IPS-11a (cell line): ENCODE data around the gene LIMK2.
A peak's percentile ranks its signal among the peaks of the same experiment; 100 is the strongest.
"Not testable (repeated sequence)": the region's sequence is repeated elsewhere in the genome, so short reads cannot be mapped to it uniquely, and the experiment has no call there.

Experiments
- H3K4me3 ChIP-seq: one replicate; pipeline ENCODE4 v1.5.1; 2013; ENCODE audit warnings: low read depth, low read length, control low read depth

LIMK2 gene

DNA sequence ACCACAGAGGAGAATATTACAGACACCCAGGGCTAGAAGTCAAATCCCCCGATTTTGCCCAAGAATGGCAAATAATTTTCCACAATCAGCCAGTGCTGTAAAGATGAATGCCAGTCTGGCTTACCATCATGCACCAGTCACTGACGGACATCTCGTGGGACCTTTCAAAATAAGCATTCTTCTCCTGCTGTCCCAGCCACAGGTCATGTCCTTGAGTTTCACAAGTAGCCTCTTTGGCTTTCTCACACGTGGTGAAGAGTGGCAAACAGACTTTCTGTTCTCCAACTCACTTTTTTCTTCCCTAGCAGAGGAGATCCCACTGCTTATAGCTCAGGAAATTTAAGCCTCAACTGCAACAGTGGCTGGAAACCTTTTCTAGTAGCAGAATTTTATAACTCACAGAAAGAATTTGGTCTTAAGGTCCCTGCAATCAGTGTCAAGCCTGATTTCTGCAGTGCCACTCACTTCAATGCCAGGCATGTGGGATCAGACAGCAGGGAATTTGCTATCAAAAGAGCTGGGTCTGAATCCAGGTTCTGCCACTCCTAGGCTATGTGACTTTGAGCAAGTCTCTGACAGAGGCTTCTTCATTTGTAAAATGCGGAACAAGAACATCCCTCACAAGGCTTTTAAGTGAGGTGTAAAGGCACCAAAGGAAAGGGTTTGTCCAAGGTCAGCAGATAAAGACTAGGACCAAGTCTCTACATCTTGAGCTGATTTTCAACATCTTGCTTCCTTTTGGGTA, 76.6 kb downstream of the LIMK2 start:
- H3K4me3 ChIP-seq: no peak overlapping the region

GRCh38 chr22:31289344-31289743, 77.2 kb downstream of the LIMK2 start:
- H3K4me3 ChIP-seq: no peak overlapping the region

DNA sequence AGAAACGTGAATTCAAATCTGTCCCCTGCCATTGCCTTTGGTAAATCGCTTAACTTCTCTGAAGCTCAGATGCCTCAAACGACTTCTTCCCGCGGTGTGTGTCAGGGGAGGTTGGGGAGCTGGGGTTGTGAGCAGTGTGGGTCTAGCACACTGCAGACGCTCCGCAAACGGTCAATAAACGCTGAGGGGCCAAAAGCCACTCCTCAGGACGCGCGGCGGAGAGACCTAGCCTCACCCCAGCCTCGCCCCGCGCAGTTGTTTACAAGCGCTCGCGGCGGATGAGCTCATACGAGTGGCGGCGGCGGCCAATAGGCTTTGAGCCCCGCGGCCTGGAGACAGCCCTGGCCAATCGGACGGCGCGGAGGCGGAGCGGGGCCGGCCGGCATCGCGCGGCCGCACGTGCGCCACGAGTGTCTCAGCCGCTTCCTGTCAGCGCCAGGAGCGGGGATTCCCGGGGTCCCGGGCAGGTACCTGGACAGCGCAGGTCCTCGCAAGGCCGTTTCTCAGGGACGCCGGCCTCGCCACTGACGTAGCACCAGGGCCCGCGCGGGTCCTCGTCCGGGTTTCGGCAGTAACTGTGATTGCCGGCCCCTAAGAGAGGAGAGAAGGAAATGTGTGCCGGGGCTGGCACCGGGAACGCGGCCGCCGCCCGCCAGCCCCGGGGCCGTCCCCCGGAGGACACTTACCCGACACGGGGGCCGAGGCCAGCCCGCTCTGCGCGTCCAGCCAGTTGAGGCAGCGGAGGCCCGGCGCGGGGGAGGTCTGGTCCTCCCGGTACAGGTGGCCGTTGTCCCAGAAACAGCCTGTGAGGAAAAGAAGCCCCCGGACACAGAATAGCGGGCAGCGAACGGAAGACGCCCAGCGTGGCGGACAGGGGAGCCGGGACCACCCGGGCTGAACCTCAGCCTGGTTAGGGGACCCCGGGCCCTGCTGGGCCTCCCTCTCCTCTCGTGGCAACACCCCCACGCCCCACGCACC, 78.7 kb downstream of the LIMK2 start:
- H3K4me3 ChIP-seq: peak overlapping the region; percentile 41

- H3K4me3 ChIP-seq: peak overlapping the region; percentile 30
Measured at GRCh38 chr22:31291481-31292235, 79.6 kb downstream of the LIMK2 start.

DNA sequence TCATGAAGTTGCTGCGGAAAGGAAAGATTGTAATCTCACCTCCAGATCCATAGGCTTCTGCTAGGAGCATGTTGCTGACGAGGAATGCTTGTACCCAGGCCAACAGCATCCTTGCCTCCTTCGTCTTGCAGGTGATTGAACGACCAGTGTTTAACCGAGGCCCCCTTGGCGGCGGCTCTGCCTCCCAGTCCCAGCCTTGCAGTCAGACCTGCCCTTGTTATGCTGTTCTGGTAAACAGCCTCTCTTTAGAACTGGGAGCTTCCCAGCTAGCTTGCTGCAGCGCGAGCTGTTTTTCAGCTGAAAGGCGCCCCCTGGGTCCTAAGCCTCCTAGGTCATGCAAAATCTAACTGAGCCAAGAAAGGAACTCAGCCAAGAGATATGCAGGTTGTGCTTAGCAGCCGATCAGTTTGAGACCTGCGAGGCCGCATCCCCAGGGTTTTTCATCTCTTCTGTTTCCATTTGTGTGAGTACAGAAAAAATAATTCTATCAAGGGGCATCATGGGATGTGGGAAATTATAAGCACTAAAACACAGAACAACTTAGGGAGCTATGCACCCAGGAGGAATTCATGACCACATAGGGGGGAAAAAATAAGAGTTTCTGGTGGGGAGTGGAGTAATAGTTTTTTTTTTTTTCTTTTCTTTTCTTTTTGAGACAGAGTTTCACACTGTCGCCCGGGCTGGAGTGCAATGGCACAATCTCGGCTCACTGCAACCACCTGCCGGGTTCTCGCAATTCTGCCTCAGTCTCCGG, 80.3 kb downstream of the LIMK2 start, which contains the start of gene PIK3IP1:
PIK3IP1 (minus strand) TSS at position 253 of the 754 bp plus-strand sequence; CDS start at position 109, 144 bp downstream.
- peak within 1 kb of the TSS; percentile 30 for H3K4me3 ChIP-seq

GRCh38 chr22:31295360-31295759, 83.3 kb downstream of the LIMK2 start:
- no peak overlapping the region for H3K4me3 ChIP-seq

DNA sequence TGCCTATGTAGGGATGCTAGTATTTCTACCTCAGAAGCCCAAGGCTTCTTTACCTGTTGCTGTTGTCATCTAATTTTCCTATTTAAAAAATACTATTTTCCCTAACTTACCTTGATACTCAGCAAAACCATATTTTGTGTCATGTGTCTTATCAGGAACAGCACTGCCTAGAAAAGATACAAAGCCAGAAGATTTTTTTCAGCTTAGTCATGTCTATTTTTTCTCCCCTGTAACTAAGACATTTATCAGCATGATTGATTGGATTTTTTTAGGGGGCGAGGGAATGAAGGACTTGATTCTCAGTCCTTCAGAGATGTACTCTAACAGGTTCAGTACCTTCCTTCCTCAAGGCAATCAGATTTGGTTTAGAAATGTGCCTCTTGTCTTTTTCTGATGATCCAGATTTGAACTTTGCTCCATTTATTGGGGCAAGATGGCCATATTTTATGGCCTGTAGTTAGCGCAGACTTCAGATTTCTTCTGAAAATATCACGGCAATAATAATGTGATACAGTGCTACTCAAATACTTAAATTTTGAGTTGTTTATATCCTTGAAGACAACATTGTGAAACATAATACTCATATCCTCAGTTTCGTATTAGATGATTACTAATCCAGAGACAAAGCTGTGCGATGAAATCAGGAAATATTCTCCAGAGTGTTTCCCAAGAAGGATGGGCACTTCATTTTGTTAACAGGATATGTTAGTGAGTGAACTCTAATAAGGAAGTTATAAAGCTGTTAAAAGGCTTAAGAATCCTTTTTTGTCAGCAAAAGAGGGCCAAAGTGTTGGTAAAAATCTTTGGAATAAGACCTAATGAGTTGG, 83.9 kb downstream of the LIMK2 start:
- no peak overlapping the region for H3K4me3 ChIP-seq

GRCh38 chr22:31300896-31301295, 88.8 kb downstream of the LIMK2 start:
- H3K4me3 ChIP-seq: no peak overlapping the region

- H3K4me3 ChIP-seq: no peak overlapping the region
Measured at GRCh38 chr22:31302006-31302405, 89.9 kb downstream of the LIMK2 start.

DNA sequence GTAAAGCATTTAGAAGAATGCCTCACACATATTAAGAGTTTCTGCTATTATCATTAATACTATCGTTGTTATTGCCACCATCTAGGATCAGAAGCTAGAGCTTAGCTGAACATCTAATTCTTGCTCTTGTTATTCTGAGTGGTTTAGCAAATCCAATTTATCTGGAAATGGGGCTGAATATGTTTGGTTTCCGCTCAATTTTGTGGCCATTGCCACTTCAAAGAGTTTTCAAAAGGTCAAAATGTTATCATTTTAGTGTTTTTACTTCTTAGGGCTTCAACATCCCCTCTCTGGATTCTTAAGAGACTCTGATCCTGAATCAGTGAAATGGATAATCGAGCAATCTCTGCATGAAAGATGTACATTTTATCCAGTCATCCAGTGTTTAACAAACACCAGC, 90.4 kb downstream of the LIMK2 start:
- no peak overlapping the region for H3K4me3 ChIP-seq

GRCh38 chr22:31305194-31305593, 93.1 kb downstream of the LIMK2 start:
- H3K4me3 ChIP-seq: no peak overlapping the region

DNA sequence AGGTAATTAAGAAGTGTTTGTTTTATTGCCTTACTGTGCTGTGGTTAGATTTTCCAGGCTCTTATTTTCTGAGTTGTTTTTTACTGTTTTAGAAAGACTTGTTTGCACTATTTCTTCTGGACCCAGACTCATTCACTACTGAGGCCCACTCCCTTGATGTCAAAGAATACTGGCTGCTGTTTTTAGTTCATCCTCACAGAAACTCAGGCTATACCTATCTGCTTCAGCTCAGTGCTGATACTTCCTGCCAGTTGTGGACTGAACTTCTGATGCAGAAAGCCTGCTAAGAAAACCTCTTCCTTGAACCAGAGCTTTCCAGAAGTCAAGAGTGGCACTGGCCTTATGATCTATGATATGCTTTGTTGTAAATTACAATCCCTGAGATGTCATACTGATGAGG, 96.1 kb downstream of the LIMK2 start:
- no peak overlapping the region for H3K4me3 ChIP-seq

DNA sequence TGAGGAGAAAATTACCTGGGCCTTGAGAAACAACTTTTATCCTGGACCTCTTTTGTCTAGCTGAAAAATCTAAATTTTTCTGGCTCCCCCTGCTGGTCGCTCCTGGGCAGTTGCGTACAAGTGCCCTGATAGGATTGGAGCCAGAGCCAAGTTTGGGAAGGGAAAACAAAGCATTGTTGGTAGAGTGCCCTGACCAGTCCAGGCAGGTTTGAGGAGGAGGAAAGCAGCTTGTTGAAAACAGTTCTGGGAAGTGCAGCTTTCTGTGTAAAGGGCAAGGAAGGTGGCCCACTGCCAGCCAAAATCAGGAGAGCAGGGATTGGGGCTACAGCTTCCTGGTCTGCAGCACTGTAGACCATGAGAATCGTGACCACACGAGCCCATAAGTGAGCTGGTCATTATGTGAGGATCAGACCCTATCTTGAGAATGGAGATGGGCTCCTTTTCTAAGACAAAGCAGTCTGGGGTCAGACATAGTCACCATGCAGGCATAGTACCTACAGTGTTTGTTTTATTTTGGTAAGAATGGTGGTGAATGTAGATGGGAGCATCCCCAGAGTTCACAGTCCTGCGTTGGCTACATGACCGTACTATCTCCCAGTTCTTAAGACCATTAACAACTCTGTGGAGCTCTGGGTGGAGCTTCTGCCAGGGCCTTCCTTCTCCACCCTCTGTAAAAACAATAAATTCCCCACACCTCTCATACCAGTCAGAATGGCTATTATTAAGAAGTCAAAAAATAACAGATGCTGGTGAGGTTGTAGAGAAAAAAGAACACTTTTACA, 101.5 kb downstream of the LIMK2 start:
- no peak overlapping the region for H3K4me3 ChIP-seq

DNA sequence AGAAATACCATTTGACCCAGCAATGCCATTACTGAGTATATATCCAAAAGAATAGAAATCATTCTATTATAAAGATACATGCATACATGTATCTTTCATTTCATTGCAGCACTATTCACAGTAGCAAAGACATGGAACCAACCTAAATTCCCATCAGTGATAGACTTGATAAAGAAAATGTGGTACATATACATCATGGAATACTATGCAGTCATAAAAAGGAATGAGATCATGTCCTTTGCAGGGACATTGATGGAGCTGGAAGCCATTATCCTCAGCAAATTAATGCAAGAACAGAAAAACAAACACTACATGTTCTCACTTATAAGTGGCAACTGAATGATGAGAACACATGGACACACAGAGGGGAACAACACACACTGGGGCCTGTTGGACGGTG, 102.1 kb downstream of the LIMK2 start:
- not testable (repeated sequence) for H3K4me3 ChIP-seq

GRCh38 chr22:31321421-31321820, 109.3 kb downstream of the LIMK2 start:
- no peak overlapping the region for H3K4me3 ChIP-seq

DNA sequence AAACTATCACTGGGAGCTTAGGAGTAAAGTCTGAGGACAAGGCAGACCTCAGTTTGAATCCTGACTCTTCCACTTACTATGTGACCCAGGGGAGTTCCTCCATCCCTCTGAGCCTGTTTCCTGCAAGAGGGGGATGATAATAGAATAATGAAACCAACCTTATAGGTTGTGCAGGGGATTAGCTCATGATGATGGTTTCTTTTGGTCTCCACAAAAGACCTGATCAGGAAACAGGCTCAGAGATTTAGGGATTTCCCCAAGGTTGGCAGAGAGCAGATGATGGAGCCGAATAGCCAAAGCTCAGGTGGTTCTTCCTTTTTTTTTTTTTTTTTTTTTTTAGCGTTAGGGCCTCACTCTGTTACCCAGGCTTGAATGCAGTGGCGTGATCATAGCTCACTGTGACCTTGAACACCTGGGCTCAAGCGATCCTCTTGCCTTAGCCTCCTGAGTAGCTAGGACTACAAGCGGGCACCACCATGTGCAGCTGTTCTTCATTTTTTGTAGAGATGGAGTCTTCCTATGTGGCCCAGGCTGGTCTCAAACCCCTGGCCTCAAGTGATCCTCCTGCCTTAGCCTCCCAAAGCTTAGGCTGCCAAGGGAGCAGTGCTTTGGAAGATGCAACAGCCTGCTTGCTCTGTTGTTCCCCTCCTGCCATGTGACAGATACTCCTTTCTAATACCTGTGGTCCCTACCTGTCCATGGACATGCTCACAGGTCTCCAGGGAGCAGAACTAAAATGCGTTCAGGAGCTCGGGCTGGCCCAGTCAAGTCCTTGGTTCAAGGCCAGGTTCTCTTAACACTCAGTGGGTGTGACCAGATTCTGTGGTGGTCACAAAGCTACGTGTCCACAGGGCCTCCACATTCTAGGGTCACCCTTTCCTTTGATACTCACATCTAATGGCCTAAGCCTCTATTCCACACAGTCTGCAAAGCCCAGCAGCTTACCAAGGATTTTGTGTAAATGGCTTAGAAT, 111.8 kb downstream of the LIMK2 start:
- H3K4me3 ChIP-seq: no peak overlapping the region

DNA sequence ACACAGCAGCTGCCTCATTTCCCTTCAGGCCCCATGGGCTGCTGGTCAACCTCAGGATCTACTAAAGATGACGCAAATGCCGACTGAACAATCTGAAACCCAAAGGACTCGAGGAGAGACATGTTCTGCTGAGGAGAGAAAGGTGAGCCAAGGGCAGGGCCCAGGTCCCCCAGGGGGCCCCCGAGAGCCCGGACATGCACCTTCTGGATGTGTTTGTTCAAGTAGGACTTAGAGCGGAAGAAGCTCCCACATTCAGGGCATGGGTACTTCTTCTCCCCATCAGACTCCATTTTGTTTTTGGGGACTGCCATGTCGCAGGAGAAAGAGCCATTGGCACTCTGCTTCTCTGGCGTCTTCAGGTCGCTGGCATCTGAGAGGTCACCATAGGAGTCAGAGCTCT, 114.8 kb downstream of the LIMK2 start:
- no peak overlapping the region for H3K4me3 ChIP-seq
